HG03442 (cell line): ENCODE results near the gene RAPGEF5.

Source experiments
- ATAC-seq: cut with Tn5 transposase; IDR thresholded peaks from one replicate; pipeline ENCODE4 v1.9.1; 2021; ENCODE audit warnings: mild to moderate bottlenecking, moderate library complexity; ENCODE audit not compliant: unreplicated experiment

RAPGEF5 gene

DNA sequence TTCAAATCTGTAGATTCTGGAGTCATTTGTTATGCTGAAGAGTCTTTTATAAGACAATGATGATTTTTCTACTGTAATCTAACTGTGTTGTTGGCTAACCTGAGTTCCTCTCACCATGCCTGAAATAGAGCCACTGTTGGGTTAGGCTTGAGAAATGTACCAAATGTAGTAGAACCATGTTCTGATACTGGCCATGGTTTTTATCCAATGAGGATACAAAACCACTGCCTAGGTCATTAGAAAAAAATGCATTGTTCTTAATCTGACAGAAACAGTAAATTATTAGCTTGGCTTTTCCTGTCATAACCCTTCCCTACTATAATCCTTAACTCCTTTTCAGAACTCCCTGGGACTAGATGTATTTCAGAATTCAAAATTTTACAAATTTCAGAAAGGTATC is 86.6 kb downstream of the RAPGEF5 start:
- ATAC-seq, result no peak

DNA sequence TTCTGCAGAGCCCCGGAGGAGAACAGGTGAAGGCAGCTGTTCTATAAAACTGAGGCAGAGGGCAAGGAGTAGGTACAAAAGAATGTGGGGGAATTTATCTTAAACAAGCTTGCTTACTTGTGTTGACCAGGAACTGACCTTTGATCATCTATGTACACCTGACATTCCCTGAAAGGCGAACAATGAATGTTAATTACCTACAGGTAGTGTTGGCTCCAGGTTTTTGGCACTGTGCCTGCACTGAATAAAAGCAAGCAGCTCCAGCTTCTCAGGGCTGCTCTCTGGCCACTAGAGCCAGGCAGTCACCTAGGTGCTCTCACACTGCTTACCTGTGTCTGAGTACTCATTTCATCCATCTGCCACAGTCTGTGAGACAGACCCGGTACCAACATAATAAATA is 87.0 kb downstream of the RAPGEF5 start:
- ATAC-seq, result no peak

DNA sequence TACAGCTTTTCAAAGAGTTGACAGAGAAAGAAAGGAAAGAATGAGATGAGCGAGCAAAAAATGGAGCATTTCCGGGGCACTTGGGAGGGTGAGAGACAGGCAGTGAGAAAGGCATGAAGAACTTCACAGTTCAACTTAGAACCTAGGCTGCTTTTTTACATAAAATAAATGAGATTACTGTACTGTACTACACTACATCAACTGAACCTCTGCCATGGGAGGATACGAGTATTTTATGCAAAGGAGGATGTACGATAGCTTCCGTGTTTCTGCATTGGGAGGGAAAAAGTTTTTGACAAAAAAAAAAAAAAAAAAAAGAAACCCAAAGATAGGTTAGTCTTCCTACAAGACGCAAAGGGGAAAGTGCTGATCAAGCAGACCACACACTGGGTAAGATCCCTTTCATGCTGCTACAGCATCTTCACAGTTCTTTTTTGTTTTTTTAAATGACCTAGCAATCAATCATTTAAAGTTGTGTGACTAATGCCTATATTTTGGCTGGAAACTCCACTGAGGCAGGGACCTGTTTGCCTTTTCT is 88.0 kb downstream of the RAPGEF5 start:
- no peak for ATAC-seq

DNA sequence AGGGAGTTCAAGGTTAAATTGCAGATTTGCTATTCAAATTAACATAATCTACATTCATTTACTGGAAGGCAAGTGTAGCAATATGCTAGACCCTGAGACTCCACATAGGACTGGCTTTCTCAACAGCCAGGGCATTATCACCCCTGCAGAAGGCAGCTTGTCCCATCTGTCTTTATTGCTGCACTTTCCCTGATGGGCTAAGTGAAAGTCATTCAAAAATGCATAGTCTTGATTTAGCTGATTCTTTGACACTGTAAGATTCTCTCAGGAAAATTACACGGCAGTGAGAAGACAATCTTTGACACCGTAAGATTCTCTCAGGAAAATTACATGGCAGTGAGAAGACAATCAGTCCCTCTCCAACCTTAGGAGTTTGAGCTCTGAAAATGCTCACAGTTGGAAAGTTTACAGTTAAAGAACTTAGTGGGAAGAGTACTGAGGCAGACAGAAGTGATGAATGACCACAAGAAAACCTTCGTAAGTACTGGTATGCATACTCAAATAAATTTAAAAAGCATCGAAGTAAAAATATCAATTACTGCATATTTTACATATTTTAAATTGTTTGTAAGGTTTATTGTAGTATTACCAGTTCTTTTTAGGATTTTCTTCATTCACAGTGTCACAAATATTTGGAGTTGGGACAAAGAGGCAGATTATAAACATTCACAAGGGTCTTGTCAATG is 88.9 kb downstream of the RAPGEF5 start:
- ATAC-seq, result no peak

DNA sequence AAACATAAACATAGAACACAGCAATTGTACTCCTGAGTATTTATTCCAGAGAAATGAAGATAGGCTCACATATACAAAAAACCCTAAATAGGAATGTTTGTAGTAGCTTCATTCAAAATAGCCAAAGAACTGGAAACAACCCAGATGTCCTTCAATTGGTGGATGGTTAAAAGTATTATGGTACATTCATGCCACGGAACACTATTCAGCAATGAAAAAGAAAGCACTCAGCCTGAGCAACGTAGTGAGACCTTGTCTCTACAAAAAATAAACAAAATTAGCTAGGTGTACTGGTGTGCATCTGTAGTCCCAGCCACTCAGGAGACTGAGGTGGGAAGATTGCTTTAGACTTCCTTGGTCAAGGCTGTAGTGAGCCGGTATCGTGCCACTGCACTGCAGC is 94.4 kb downstream of the RAPGEF5 start:
- ATAC-seq, result no peak

DNA sequence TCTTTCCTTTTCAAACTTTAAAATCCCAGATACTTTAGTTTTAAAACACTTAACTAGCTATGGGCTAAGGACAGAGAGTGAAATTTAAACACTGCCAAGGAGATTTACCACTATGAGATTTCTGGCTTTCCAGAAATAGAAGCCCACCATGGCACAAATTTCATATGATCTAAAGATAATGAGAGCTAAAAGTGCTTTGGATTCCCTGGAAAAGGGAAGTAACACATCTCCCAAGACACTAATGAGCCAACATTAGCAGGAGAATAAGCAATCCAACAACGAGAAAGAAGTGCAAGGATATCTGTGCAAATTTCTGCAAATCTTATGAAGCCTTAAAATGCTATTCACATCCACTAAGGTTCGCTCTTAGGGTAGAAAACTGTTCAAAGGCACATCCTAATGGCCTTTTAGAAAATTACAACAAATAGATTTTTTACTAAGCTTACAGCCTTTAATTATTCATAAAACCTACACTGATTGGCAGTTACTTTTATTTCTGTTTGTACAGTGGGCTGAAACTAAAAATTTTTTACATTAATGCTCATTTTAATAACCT is 100.3 kb downstream of the RAPGEF5 start:
- ATAC-seq, result no peak

DNA sequence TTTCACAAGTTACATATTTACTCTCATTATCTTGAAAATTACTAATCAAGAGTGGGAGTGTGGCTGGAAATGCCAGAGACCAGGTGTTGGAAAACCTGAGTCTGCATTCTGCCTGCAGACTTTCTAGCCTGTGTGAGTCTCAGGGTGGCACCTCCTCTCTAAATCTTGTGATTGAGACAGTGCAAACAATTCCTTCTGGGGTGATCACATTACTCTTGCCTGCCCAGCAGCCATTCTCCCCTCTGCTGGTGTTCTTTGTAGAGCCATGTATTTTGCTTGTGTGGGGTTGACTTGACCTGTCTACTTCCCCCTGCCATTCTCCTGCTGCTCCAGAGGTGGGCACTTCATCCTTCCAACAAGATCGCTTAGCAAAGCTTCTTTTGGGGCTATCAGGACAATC is 101.1 kb downstream of the RAPGEF5 start:
- no peak for ATAC-seq

DNA sequence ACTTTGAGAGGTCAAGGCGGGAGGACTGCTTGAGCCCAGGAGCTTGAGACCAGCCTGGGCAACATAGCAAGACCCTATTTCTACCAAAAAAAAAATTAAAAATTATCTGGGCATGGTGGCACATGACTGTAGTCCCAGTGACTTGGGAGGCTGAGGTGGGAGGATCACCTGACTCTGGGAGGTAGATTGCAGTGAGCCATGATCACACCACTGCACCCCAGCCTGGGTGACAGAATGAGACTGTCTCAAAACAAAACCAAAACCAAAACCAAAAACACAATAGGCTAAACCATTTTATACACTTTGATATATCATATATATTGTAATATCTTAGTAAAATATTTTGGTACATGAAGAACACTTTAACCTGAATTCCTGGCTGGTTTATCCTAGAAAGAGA is 101.6 kb downstream of the RAPGEF5 start:
- no peak for ATAC-seq

DNA sequence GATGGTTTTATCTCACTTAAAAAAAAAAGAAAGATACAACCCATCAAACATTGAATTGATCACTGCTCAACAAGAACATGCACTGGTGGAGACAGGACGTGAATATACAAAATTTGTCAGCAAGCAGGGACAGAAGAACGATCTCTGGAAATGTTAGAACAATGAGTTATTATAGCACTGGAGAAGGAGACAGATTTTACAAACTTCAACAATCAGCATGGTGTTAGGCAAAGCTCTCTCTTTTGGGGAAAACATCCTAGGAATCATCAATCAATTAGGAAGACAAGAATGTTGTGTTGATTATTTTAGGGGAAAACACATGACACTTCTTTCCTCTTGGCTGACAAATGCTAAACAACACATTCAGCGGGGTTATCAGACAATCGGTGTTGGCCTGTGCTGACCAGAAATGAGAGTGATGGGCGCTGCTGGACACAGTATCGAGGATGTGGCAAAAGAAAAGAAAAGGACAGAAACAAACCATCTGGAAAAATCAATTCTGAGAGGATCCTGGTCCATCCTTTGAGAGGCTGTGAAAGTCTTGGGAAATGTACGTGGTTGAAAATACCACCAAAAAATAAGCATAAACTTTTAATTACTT is 103.9 kb downstream of the RAPGEF5 start:
- no peak for ATAC-seq

DNA sequence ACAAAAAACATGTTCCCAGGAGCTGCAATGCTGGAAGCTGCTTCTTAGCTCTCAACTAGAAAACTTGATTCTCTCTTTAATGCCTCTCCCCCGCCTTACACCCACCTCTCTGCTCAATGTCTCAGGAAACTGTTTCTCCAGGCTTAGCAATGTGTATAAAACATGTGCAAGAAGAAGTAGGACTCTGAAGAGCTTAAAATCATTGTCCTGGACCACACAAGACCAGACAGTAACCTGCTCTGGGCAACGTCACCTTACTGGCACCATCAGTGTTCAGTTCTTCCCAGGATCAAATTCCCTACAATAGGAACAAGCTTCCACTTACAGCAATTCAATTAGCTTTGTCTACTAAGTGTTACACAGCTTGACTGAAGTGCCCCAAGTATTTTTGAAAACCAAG is 104.9 kb downstream of the RAPGEF5 start:
- no peak for ATAC-seq

DNA sequence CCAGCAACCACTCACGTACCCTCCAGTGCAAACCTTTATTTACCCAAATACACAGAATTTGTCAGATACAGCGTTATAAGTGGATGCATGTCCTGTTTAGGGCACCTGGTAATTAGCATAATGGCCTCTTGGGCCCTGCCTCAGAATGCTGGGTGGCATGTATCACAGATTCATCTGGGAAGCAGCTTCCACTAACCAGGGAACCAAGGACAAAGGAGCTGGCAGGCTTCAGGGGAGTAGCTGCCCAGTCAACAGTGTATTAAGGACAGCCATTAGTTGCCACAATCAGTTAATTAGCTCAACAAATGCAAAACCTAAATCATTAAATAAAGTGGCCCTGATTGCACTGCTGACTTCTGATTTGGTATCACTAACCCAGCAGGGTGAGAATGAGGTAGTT is 105.7 kb downstream of the RAPGEF5 start:
- ATAC-seq, result no peak

DNA sequence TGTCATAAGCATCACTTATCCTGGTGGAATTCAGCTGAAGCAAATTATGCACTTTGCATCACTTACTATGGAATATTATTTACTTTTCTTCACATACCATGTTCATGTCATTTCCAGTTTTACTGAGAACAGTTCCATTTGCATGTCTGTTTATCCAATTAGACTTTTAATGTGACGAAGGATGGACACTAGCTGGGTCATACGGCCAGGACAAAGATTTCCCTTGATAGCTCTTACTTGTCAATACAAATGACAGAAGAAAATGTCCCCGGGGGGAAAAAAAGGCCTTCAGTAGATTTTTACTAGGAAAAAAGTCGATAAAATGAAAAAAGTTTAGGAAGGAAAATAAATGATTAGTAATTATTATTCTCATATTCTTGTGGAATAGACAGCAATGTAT is 106.6 kb downstream of the RAPGEF5 start:
- ATAC-seq, result no peak

DNA sequence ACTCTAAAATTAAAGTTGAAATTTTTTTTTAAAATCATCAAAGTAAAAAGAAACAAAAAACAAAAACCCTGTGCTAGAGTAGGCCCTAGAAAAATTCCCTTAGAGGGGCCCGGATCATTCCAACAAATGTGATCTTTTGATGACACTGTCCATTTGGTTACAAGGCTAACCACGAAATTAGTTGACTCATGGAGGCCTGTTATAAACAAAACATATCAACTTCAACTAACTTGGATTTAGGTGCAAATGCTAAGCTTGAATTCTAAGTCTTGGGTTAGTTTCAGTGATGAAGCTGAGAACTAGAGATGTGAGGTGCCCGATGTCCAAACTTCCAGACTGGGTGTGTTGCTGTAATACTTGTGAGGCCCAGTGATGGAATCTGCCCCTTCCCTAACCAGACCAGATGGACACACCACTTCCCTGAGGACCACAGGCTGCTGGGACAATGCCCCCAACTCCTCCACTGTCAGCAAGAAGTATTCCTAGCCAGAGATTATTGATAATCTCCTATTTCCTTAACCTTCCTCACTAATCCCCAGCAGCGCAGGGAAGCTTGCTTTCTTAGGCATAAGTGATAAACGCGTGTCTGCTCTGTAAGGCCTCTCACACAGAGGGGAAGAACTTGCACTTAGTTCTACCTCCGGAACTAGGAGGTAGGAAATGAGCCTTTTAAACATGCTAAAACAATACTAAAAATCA is 108.7 kb downstream of the RAPGEF5 start:
- ATAC-seq, result no peak

DNA sequence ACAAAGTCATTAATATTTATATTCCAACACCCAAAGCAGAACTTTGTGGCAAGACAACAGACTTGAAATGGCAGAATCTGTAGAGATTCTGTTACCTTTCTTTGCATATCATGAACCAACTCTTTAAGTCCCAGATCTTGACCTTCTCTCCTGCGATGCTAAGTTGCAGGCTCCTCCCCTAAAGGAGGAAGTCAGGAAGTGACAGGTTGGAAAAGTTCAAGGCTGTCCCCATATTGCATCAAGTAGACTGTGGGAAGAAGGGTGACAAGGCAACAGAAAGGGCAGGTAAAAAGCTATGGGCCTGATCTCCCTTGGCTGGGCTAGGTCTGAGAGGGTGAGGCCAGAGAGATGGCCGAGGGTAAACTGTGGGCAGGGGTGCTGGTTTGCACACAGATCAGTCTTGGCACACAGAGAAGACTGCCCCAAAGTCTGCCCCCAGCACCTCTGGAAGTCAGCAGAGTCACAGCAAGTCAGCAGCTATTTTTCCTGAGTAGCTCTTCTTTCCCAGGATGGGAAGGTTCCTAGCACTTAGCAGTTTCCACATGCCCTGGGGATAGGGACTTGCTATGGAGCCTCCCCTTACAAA is 115.1 kb downstream of the RAPGEF5 start:
- ATAC-seq, result no peak

DNA sequence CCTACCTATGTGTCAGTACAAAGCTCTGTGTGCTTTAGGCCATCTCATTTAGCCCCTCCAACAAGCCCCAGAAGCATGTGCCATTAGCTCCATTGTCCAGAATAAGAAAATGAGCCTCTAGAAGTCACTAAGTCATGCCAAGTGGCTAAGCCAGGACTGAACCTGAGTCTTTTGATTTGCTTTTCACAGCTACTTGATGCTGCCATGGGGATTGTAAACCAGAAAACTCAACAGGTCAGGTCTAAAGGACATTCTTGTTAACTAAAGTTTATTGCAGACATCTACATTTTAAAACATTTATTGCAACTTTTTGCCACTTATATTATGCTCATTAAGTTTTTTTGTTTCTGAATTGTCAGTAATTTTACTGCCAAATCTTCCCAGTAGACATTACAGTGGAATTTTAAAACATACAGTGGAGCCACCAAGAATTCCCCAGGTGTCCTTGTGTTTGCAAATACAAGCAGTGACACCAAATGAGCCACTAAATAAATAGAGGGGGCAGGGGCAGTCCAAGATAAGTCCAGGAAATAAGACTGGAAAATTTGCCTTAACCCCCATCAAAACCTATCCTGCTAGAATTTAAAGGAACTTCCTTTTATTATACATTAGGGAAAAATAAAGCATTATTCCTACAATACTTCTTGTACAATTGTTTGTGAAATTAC is 115.9 kb downstream of the RAPGEF5 start:
- ATAC-seq, result no peak

DNA sequence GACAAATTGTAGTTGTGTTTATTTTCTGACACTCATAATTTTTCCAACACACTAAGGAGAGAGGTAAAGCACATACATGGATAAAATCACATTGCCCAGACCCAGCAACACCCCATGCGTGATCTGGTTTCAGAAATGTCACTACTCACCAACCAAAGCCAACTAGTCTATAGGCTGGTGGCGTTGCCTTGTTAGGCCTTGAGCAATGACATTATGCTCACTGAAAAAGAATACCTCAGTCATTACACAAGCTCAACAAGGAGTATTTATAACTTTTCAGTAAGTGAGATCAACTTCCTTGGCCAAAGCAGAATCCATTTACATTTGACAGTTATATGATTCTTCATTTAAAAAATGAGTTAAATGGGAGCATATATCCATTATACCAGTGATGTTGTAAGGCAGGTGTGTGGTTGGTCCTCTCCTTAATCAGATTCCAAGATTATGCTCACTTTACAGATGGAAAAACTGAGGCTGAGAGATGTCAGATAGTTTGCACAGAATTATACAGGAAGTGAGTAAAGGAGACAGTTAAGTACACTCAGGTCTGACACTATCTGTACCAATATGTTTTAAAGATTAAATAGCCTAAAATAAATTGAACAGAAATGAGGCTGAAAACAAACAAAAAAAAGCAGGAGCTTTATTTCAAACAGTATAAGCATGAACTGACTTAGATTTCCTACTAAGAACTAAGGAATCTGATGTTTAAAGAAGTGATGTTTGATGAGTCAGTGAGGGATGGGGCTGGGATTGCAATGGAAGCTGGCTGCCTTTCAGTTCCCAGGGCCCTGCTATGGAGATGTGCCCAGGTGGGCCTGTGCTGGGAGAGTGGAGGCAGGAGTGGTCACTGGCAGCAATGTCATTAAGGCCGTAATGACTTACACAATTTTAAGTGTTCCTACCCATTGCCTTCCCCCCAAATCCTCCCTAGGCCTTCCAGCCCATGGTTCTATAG is 118.3 kb downstream of the RAPGEF5 start:
- ATAC-seq, result no peak

DNA sequence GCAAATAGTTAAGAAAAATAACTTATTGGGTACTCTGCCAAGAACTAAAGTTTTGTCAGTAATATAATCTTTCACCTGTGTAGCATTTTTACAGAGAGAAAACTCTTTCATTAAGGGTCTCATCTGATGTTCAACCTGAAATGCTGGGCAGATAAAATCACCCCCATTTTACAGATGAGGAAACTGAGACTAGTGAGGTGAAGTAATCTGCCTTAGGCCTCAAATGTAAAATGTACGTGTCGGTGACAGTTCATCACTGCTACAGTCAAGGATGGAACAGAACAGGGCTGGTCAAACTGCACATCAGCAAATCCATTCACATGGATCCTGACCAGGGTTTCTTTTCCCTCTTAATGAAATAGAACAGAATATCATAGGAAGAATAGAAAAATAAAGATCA is 121.8 kb downstream of the RAPGEF5 start:
- ATAC-seq, result no peak

DNA sequence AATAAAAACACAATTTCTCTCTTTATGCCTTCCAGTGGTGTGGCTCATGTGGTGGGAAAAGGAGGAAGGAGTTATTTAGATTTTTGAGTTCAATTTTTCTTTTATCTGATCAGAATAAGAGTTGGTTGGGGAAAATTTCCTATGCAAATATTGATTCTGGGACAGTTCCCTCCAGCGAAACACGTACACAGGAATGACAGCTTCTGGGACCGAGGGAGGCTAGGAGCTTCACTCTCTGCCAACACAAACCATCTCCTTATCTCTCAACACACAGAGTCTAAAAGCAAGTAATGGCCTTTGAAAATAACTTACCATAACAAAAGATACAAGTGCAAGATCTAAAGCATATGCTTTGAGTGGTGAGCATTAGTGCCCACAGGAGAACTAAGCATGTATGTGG is 122.7 kb downstream of the RAPGEF5 start:
- ATAC-seq, result no peak

DNA sequence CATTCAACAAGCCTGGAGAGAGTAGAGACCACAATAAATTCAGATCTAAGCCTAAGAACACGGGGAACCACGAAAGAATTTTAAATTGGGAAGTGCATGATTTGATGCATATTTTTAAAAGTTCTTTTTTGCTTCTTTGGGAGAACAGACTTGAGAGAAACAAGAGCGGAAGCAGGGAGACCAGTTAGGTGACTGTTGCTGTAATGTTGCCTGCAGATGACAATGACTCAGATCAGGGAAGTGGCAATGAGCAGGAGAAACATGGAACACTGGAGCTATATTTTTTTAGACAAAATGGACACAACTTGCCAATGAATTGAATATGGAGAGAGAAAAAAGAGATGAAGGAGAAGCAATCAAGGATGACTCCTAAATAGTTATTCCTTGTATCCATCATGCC is 125.1 kb downstream of the RAPGEF5 start:
- ATAC-seq, result no peak

DNA sequence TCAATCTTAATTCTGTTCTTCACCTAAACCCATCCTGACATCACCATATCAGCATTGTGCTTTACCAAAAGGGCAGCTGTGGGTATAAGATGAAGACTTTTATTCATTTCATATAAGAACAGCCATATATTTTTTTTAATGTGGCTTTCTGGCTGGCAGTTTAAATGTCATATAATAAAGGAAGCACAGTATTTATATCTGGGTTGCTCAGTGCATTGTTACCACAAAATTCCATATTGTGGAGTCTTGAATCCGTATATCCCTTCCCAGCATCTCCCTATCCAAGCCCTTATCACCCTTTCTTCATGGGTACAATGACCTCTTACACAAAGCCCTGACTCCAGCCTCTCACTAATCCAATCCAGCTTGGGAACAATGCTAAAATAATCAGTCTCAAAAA is 125.8 kb downstream of the RAPGEF5 start:
- no peak for ATAC-seq
